Measurements from ENCODE around the gene ERGIC1.
"Not testable (repeated sequence)": the region's sequence is repeated elsewhere in the genome, so short reads cannot be mapped to it uniquely, and the experiment has no call there.

ERGIC1 gene

DNA sequence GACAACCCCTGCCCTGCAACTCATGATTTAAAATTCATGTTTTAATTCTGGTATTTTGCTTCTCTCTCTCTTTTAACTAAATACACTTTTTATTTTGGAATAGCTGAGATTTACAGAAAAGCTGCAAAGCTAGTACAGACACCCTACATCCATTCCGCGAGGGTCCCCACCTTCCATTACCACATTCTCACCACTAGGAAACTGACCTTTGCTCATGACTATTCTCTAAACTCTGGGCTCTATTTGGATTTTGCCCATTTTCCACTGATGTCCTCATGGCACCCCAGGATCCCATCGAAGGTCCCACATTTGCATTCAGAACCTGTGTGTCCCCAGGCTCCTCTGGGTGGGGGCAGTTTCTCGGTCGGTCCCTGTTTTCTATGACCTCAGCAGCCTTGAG lies 11.5 kb downstream of the ERGIC1 start:
- Histone ChIP-seq H3K9me3 (no peaks in the 10 kb centered on the region), H3K4me2 (peak overlapping the region; percentile 99), H3K27me3 (no peaks in the 10 kb centered on the region), H3K4me3 (peak overlapping the region; percentile 54; the same call in 1 of the 2 replicates), H3K27ac (peak overlapping the region; percentile 88), H3K4me1 (peaks cover 98% of the 10 kb centered on the region), H4K20me1 (peaks cover 72% of the 10 kb centered on the region), H3K9ac (peak overlapping the region; percentile 75), H3K36me3 (peaks cover 62% of the 10 kb centered on the region)
- no peak for TF ChIP-seq Cebpa-rat (IDR thresholded peaks at IDR 0.05)

DNA sequence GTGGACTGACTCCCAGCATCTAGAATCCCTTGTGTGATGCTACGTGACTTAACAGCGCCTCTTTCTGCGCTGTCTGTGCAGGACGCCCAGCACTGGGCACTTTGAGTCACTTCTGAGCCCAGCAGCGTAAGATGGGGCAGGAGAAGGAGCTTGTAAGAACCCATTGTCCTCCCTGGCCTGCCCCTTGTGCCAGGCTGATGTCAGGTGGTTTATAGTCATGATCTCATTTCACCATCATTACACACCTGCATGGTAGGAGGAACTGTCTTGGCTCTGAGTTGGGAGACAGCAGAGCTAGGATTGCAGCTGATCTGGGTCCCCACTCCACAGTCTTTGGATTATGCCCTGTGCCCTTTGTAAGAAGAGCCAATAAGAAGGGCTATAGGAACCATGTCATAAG lies 12.2 kb downstream of the ERGIC1 start:
- Histone ChIP-seq H3K27me3 (no peaks in the 10 kb centered on the region), H3K9me3 (no peaks in the 10 kb centered on the region), H3K4me1 (peaks cover 98% of the 10 kb centered on the region), H3K4me3 (peak overlapping the region; percentile 7; the same call in 1 of the 2 replicates), H3K9ac (peak overlapping the region; percentile 34; the same call in 1 of the 2 replicates), H3K36me3 (peaks cover 56% of the 10 kb centered on the region), H4K20me1 (peaks cover 79% of the 10 kb centered on the region), H3K4me2 (peak overlapping the region; percentile 99), H3K27ac (peak overlapping the region; percentile 88)
- no peak for TF ChIP-seq Cebpa-rat (IDR thresholded peaks at IDR 0.05)

- no peak for TF ChIP-seq Cebpa-rat (IDR thresholded peaks at IDR 0.05)
- peak overlapping the region; percentile 7; the same call in 1 of the 2 replicates for H3K4me3 ChIP-seq
- peak overlapping the region; percentile 99 for H3K4me2 ChIP-seq
- no peaks in the 10 kb centered on the region for H3K9me3 ChIP-seq
- peak overlapping the region; percentile 88 for H3K27ac ChIP-seq
- H3K4me1 ChIP-seq, result peaks cover 98% of the 10 kb centered on the region
- H3K27me3 ChIP-seq, result no peaks in the 10 kb centered on the region
- H4K20me1 ChIP-seq, result peaks cover 83% of the 10 kb centered on the region
- peak overlapping the region; percentile 34 for H3K9ac ChIP-seq
- peaks cover 56% of the 10 kb centered on the region for H3K36me3 ChIP-seq
Observed at GRCh38 chr5:172846677-172847076, 12.6 kb downstream of the ERGIC1 start.

GRCh38 chr5:172847584-172847983 lies 13.5 kb downstream of the ERGIC1 start:
- H3K4me3 ChIP-seq, H3K9me3 ChIP-seq, H3K27me3 ChIP-seq: not testable (repeated sequence)
- H3K4me1 ChIP-seq, result peaks cover 98% of the 10 kb centered on the region
- H3K36me3 ChIP-seq, result peaks cover 54% of the 10 kb centered on the region
- peak overlapping the region; percentile 76; the same call in 1 of the 2 replicates for H3K9ac ChIP-seq
- H4K20me1 ChIP-seq, result peaks cover 92% of the 10 kb centered on the region
- peak overlapping the region; percentile 99 for H3K4me2 ChIP-seq
- H3K27ac ChIP-seq, result peak overlapping the region; percentile 88

DNA sequence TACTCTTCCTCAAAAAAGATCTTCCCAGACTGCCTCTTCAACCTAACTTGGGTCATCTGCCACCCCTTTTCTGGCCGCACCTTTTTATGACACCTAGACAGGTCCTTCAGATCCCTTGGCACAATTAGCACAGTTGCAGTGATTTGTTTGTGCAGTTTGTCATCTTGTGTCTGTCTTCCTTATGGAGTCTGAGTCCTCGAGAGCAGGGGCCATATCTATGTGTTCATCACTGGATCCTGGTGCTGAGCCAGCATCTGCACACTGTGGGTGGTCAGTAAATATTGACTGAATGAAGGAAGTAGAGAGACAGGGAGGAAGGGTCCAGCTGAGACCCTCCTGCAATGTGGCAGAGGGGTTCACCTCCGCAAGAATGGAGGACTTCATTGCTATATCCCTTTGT lies 14.4 kb downstream of the ERGIC1 start:
- no peaks in the 10 kb centered on the region for H3K9me3 ChIP-seq
- H3K4me3 ChIP-seq, result peak overlapping the region; percentile 54
- H3K4me2 ChIP-seq, result peak overlapping the region; percentile 99
- peaks cover 98% of the 10 kb centered on the region for H3K4me1 ChIP-seq
- H4K20me1 ChIP-seq, result peaks cover 98% of the 10 kb centered on the region
- peaks cover 54% of the 10 kb centered on the region for H3K36me3 ChIP-seq
- no peak for TF ChIP-seq Cebpa-rat (IDR thresholded peaks at IDR 0.05)
- peak overlapping the region; percentile 88 for H3K27ac ChIP-seq
- H3K9ac ChIP-seq, result peak overlapping the region; percentile 76
- H3K27me3 ChIP-seq, result no peaks in the 10 kb centered on the region

GRCh38 chr5:172849606-172850453 lies 15.8 kb downstream of the ERGIC1 start:
- peaks cover 98% of the 10 kb centered on the region for H3K4me1 ChIP-seq
- H3K9ac ChIP-seq, result peak overlapping the region; percentile 76
- no peaks in the 10 kb centered on the region for H3K27me3 ChIP-seq
- peak overlapping the region; percentile 88 for H3K27ac ChIP-seq
- no peaks in the 10 kb centered on the region for H3K9me3 ChIP-seq
- H4K20me1 ChIP-seq, result peaks cover 98% of the 10 kb centered on the region
- peak overlapping the region; percentile 99 for H3K4me2 ChIP-seq
- TF ChIP-seq Cebpa-rat (IDR thresholded peaks at IDR 0.05), result no peak
- H3K36me3 ChIP-seq, result peaks cover 55% of the 10 kb centered on the region
- H3K4me3 ChIP-seq, result peak overlapping the region; percentile 54

DNA sequence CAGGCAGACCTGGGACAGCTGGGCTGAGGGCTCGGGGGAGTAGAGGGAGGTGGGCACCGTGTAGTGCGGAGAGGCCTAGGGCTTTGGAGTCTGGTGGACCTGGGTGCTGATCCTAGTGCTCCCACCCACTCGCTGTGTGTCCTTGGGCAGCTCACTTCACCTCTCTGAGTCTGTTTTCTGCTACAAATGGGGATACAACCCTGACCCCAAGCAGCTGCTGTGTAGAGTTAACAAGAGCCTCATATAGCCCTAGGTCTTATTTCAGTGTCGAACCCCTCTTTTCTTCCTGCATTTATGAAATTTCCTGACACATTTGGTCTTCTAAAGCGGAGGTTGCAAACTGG lies 16.4 kb downstream of the ERGIC1 start:
- no peak for TF ChIP-seq Cebpa-rat (IDR thresholded peaks at IDR 0.05)
- Histone ChIP-seq H3K9ac (peak overlapping the region; percentile 75; the same call in 1 of the 2 replicates), H3K4me3 (no peak overlapping the region), H3K4me2 (peak overlapping the region; percentile 99), H4K20me1 (peaks cover 98% of the 10 kb centered on the region), H3K36me3 (peaks cover 58% of the 10 kb centered on the region), H3K4me1 (peaks cover 98% of the 10 kb centered on the region), H3K27me3 (no peaks in the 10 kb centered on the region), H3K9me3 (no peaks in the 10 kb centered on the region), H3K27ac (peak overlapping the region; percentile 83)

GRCh38 chr5:172851254-172851653 lies 17.2 kb downstream of the ERGIC1 start:
- peaks cover 58% of the 10 kb centered on the region for H3K36me3 ChIP-seq
- H3K9me3 ChIP-seq, H3K27me3 ChIP-seq, H3K4me3 ChIP-seq: not testable (repeated sequence)
- H3K9ac ChIP-seq, result peak overlapping the region; percentile 75
- H3K27ac ChIP-seq, result peak overlapping the region; percentile 83
- peaks cover 98% of the 10 kb centered on the region for H4K20me1 ChIP-seq
- H3K4me2 ChIP-seq, result peak overlapping the region; percentile 99
- TF ChIP-seq Cebpa-rat (IDR thresholded peaks at IDR 0.05), result peak; percentile 89
- H3K4me1 ChIP-seq, result peaks cover 98% of the 10 kb centered on the region

DNA sequence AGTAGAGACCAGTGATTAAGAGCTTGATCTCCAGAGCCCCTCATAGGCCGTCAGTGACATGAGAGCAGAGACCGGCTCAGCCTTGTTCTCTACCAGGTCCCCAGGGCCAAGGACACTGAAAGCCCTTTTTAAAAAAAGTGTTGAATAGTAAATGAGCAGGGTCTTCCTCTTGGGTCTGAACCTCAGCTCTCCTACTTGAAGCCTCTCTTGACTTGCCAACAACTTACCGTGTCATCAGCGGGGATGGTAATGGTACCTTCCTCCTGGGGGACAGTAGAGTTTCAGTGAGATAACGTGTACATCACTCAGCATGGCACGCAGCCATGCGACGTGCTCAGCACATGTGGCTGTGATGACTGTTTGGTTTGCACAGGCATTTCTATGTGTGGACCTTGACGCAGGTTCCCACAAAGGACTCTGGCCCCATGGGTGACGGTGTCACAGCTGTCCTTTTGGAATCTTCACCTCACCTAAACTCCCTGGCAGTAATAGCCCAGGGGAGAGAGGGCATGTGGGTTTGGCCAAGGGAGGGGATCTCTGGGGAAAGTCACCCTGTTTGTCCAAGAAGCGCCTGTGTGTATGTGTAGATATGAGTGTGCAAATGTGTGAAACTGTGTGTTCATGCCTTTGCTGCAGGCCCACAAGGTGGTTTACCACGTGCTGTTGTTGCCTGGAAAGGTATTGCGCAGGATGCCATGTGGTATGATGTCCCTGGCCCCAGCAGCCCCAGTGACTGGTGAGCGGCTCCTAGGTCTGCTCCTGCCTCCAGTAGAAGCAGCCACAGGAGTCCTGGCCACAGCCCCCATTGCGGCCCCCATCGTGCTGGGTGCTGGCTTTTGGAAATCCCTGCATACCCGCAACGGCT lies 18.7 kb downstream of the ERGIC1 start:
- H3K27me3 ChIP-seq, result no peaks in the 10 kb centered on the region
- H3K4me1 ChIP-seq, result peaks cover 96% of the 10 kb centered on the region
- no peak for TF ChIP-seq Cebpa-rat (IDR thresholded peaks at IDR 0.05)
- peak overlapping the region; percentile 75 for H3K9ac ChIP-seq
- peaks cover 61% of the 10 kb centered on the region for H3K36me3 ChIP-seq
- H3K4me3 ChIP-seq, result no peak overlapping the region
- peak overlapping the region; percentile 99 for H3K4me2 ChIP-seq
- H3K9me3 ChIP-seq, result no peaks in the 10 kb centered on the region
- peak overlapping the region; percentile 83 for H3K27ac ChIP-seq
- peaks cover 98% of the 10 kb centered on the region for H4K20me1 ChIP-seq
